Measurements from ENCODE around the gene RHBDD2.

GRCh38 chr7:75924889-75925288, 46.1 kb downstream of the RHBDD2 start:
- no peak for TF ChIP-seq CTCF (IDR thresholded peaks at IDR 0.05; ENCODE audit: low read length)
- TF ChIP-seq EZH2 (optimal IDR thresholded peaks at IDR 0.05; ENCODE audit: low read depth, low read length): no peak

Data from MM.1S (cell line).